Activated CD4-positive, alpha-beta T cell treated with anti-CD3 and anti-CD28 coated beads, Interleukin-2, amount 10 ng/mL, durations not matched to agents 7 days and 5 days (primary cell): ENCODE data around the gene VOPP1. TPM values are rescaled to one million over a fixed set of nuclear protein-coding genes. Genes with fewer than 3 reads are reported as not detected.
"Not testable (repeated sequence)": the region's sequence is repeated elsewhere in the genome, so short reads cannot be mapped to it uniquely, and the experiment has no call there.

Experiments
- CTCF ChIA-PET: fragments of 350-600 bp; sonication (Branson Sonifier 250); formaldehyde crosslinking; loops from one replicate; lab custom pipeline; 2021; ENCODE audit warnings: antibody characterized with exemption; lab: Charles Lee
- POLR2A ChIA-PET: fragments of 350-600 bp; sonication (Branson Sonifier 250); formaldehyde crosslinking; loops from one replicate; lab custom pipeline; 2021; ENCODE audit warnings: antibody characterized with exemption; lab: Charles Lee
- DNase-seq: peaks from one replicate; pipeline ENCODE4 v3.0.0-alpha.2; 2020
- H3K27ac Mint-ChIP-seq: one replicate; pipeline ENCODE4 v1.8.0; 2021; ENCODE audit warnings: mild to moderate bottlenecking, moderate library complexity, mixed read lengths
- H3K27me3 Mint-ChIP-seq: one replicate; pipeline ENCODE4 v1.8.0; 2021; ENCODE audit warnings: mixed read lengths
- H3K36me3 Mint-ChIP-seq: one replicate; pipeline ENCODE4 v1.8.0; 2021; ENCODE audit warnings: low read depth, mixed read lengths
- H3K4me1 Mint-ChIP-seq: one replicate; pipeline ENCODE4 v1.8.0; 2021; ENCODE audit warnings: mixed read lengths
- H3K4me3 Mint-ChIP-seq: one replicate; pipeline ENCODE4 v1.8.0; 2021; ENCODE audit warnings: mild to moderate bottlenecking, moderate library complexity, mixed read lengths
- H3K9me3 Mint-ChIP-seq: one replicate; pipeline ENCODE4 v1.8.0; 2021; ENCODE audit warnings: mixed read lengths
- total RNA-seq, 2 experiments: library from RNA; stranded (reverse); gene quantifications; one replicate each; pipeline ENCODE4 v1.2.3, GENCODE V29; 2021

VOPP1 gene
- total RNA-seq, 2 experiments from 2014 or later, result 74.5 to 77.2 TPM

GRCh38 chr7:55520426-55521140 lies 51.7 kb downstream of the VOPP1 start:
- Mint-ChIP-seq H3K9me3 (no peaks in the 10 kb centered on the region), H3K36me3 (peaks cover 40% of the 10 kb centered on the region), H3K27ac (peak overlapping the region; percentile 48), H3K4me1 (peaks cover 65% of the 10 kb centered on the region), H3K4me3 (no peak overlapping the region), H3K27me3 (no peaks in the 10 kb centered on the region)
- no peak for DNase-seq
- ChIA-PET CTCF (interaction anchor here (1.2 to 2.5 kb wide), 2 partner anchors 13 to 16 kb away, joined by 3 to 20 read pairs; no protein-coding TSS in a partner anchor), POLR2A (no interaction called here)

- peaks cover 61% of the 10 kb centered on the region for H3K4me1 Mint-ChIP-seq
- no peaks in the 10 kb centered on the region for H3K27me3 Mint-ChIP-seq
- no peak for DNase-seq
- H3K27ac Mint-ChIP-seq, result peak overlapping the region; percentile 50
- CTCF ChIA-PET, result interaction anchor here (1.3 kb wide), 1 partner anchor 29 kb away, joined by 3 read pairs; no protein-coding TSS in a partner anchor
- peaks cover 44% of the 10 kb centered on the region for H3K36me3 Mint-ChIP-seq
- no peak overlapping the region for H3K4me3 Mint-ChIP-seq
- POLR2A ChIA-PET, result no interaction called here
- H3K9me3 Mint-ChIP-seq, result no peaks in the 10 kb centered on the region
Measured at GRCh38 chr7:55518836-55519235, 53.5 kb downstream of the VOPP1 start.

GRCh38 chr7:55517936-55518689 lies 54.2 kb downstream of the VOPP1 start:
- ChIA-PET CTCF (interaction anchor here (0.6 to 1.3 kb wide), 3 partner anchors 15 to 28 kb away, joined by 3 to 5 read pairs (median 3); no protein-coding TSS in a partner anchor), POLR2A (no interaction called here)
- Mint-ChIP-seq H3K9me3 (no peaks in the 10 kb centered on the region), H3K36me3 (peaks cover 47% of the 10 kb centered on the region), H3K4me3 (no peak overlapping the region), H3K27me3 (no peaks in the 10 kb centered on the region), H3K27ac (peak overlapping the region; percentile 39), H3K4me1 (peaks cover 54% of the 10 kb centered on the region)
- DNase-seq, result no peak

- no peak overlapping the region for H3K27ac Mint-ChIP-seq
- peak; percentile 25 for DNase-seq
Measured at GRCh38 chr7:55517191-55517633, 55.1 kb downstream of the VOPP1 start.

GRCh38 chr7:55516409-55516808 lies 55.9 kb downstream of the VOPP1 start:
- H3K27me3 Mint-ChIP-seq, result no peaks in the 10 kb centered on the region
- peaks cover 59% of the 10 kb centered on the region for H3K4me1 Mint-ChIP-seq
- peak overlapping the region; percentile 64 for H3K27ac Mint-ChIP-seq
- DNase-seq, result no peak
- ChIA-PET POLR2A (interaction anchor here (1.0 kb wide), 1 partner anchor 35 kb away, joined by 3 read pairs; no protein-coding TSS in a partner anchor), CTCF (interaction anchor here (0.8 to 1.4 kb wide), 6 partner anchors 8 to 245 kb away, joined by 3 to 4 read pairs (median 4); no protein-coding TSS in a partner anchor)
- H3K4me3 Mint-ChIP-seq, result no peak overlapping the region
- peaks cover 47% of the 10 kb centered on the region for H3K36me3 Mint-ChIP-seq
- H3K9me3 Mint-ChIP-seq, result no peaks in the 10 kb centered on the region

More at GRCh38 chr7:55517191-55517633, 55.1 kb downstream of the VOPP1 start:
- POLR2A ChIA-PET, result interaction anchor here (0.7 kb wide), 1 partner anchor 693 kb away, joined by 3 read pairs; no protein-coding TSS in a partner anchor
- H3K4me1 Mint-ChIP-seq, result peaks cover 55% of the 10 kb centered on the region
- no peaks in the 10 kb centered on the region for H3K27me3 Mint-ChIP-seq
- no peak overlapping the region for H3K4me3 Mint-ChIP-seq
- CTCF ChIA-PET, result interaction anchor here (0.8 to 0.9 kb wide), 2 partner anchors 9 to 16 kb away, joined by 3 to 5 read pairs; no protein-coding TSS in a partner anchor
- H3K9me3 Mint-ChIP-seq, result no peaks in the 10 kb centered on the region
- peaks cover 47% of the 10 kb centered on the region for H3K36me3 Mint-ChIP-seq

GRCh38 chr7:55515569-55516279 lies 56.6 kb downstream of the VOPP1 start:
- POLR2A ChIA-PET, result interaction anchor here (1.0 kb wide), 1 partner anchor 34 kb away, joined by 3 read pairs; no protein-coding TSS in a partner anchor
- peak overlapping the region; percentile 64 for H3K27ac Mint-ChIP-seq
- peaks cover 46% of the 10 kb centered on the region for H3K36me3 Mint-ChIP-seq
- peaks cover 60% of the 10 kb centered on the region for H3K4me1 Mint-ChIP-seq
- H3K4me3 Mint-ChIP-seq, result no peak overlapping the region
- no peaks in the 10 kb centered on the region for H3K27me3 Mint-ChIP-seq
- no peak for DNase-seq
- CTCF ChIA-PET, result interaction anchor here (0.9 to 1.4 kb wide), 5 partner anchors 9 to 244 kb away, joined by 3 to 4 read pairs (median 4); no protein-coding TSS in a partner anchor
- no peaks in the 10 kb centered on the region for H3K9me3 Mint-ChIP-seq

- no peaks in the 10 kb centered on the region for H3K27me3 Mint-ChIP-seq
- ChIA-PET POLR2A (no interaction called here), CTCF (interaction anchor here (0.6 to 1.6 kb wide), 4 partner anchors 10 to 559 kb away, joined by 3 to 4 read pairs (median 3); no protein-coding TSS in a partner anchor)
- DNase-seq, result no peak
- peaks cover 61% of the 10 kb centered on the region for H3K4me1 Mint-ChIP-seq
- H3K9me3 Mint-ChIP-seq, result no peaks in the 10 kb centered on the region
- H3K4me3 Mint-ChIP-seq, result no peak overlapping the region
- H3K36me3 Mint-ChIP-seq, result peaks cover 45% of the 10 kb centered on the region
- H3K27ac Mint-ChIP-seq, result no peak overlapping the region
Measured at GRCh38 chr7:55514546-55515265, 57.6 kb downstream of the VOPP1 start.

GRCh38 chr7:55513868-55514267 lies 58.4 kb downstream of the VOPP1 start:
- H3K36me3 Mint-ChIP-seq, result peaks cover 41% of the 10 kb centered on the region

GRCh38 chr7:55512635-55513191 lies 59.6 kb downstream of the VOPP1 start:
- H3K4me3 Mint-ChIP-seq, result no peak overlapping the region
- POLR2A ChIA-PET, result no interaction called here
- peaks cover 48% of the 10 kb centered on the region for H3K4me1 Mint-ChIP-seq
- no peak overlapping the region for H3K27ac Mint-ChIP-seq
- H3K36me3 Mint-ChIP-seq, result peaks cover 33% of the 10 kb centered on the region
- H3K9me3 Mint-ChIP-seq, result no peaks in the 10 kb centered on the region
- no peak for DNase-seq
- no peaks in the 10 kb centered on the region for H3K27me3 Mint-ChIP-seq
- CTCF ChIA-PET, result interaction anchor here (1.8 kb wide), 2 partner anchors 11 to 20 kb away, joined by 4 to 6 read pairs; no protein-coding TSS in a partner anchor

More at GRCh38 chr7:55513868-55514267, 58.4 kb downstream of the VOPP1 start:
- Mint-ChIP-seq H3K27ac (no peak overlapping the region), H3K4me1 (peaks cover 59% of the 10 kb centered on the region), H3K9me3 (no peaks in the 10 kb centered on the region), H3K27me3 (no peaks in the 10 kb centered on the region), H3K4me3 (no peak overlapping the region)
- ChIA-PET POLR2A (no interaction called here), CTCF (interaction anchor here (1.1 to 1.8 kb wide), 3 partner anchors 11 to 560 kb away, joined by 3 to 4 read pairs (median 3); no protein-coding TSS in a partner anchor)
- DNase-seq, result no peak

GRCh38 chr7:55510621-55511020 lies 61.7 kb downstream of the VOPP1 start:
- Mint-ChIP-seq H3K9me3 (no peaks in the 10 kb centered on the region), H3K27ac (no peak overlapping the region), H3K4me1 (peaks cover 36% of the 10 kb centered on the region), H3K27me3 (no peaks in the 10 kb centered on the region), H3K36me3 (peaks cover 26% of the 10 kb centered on the region), H3K4me3 (no peak overlapping the region)
- DNase-seq, result no peak
- CTCF ChIA-PET, result interaction anchor here (0.6 kb wide), 1 partner anchor 514 kb away, joined by 3 read pairs; no protein-coding TSS in a partner anchor
- POLR2A ChIA-PET, result no interaction called here

- H3K27me3 Mint-ChIP-seq, POLR2A ChIA-PET, H3K27ac Mint-ChIP-seq, DNase-seq, H3K9me3 Mint-ChIP-seq, H3K4me3 Mint-ChIP-seq: not testable (repeated sequence)
- Mint-ChIP-seq H3K4me1 (peaks cover 33% of the 10 kb centered on the region), H3K36me3 (peaks cover 24% of the 10 kb centered on the region)
- CTCF ChIA-PET, result interaction anchor here (2.1 kb wide), 1 partner anchor 23 kb away, joined by 6 read pairs; no protein-coding TSS in a partner anchor
Measured at GRCh38 chr7:55510206-55510605, 62.1 kb downstream of the VOPP1 start.
